Loucy (cell line): ENCODE results near the gene LBP.

ENCODE experiments used
- H2AFZ ChIP-seq: fragments of 200-600 bp; sonication (generic); 2 replicates; pipeline ENCODE4 v1.6.0; 2016; ENCODE audit warnings: antibody characterized with exemption, mild to moderate bottlenecking, low read length, moderate library complexity
- H3F3A ChIP-seq: fragments of 200-600 bp; 2 replicates; pipeline ENCODE4 v1.6.0; 2016; ENCODE audit warnings: antibody characterized with exemption, low read depth, mild to moderate bottlenecking
- H3K27me3 ChIP-seq: fragments of 200-600 bp; sonication (generic); 2 replicates; pipeline ENCODE4 v1.6.1; 2014; ENCODE audit warnings: low read length, mild to moderate bottlenecking; ENCODE audit not compliant: insufficient read depth, poor library complexity, severe bottlenecking
- H3K36me3 ChIP-seq: fragments of 200-600 bp; sonication (generic); 2 replicates; pipeline ENCODE4 v1.6.1; 2016; ENCODE audit warnings: low read length; ENCODE audit not compliant: insufficient read depth
- H3K4me1 ChIP-seq: fragments of 200-600 bp; sonication (generic); 2 replicates; pipeline ENCODE4 v1.5.1; 2014; ENCODE audit warnings: low read length, mild to moderate bottlenecking; ENCODE audit not compliant: insufficient read depth, poor library complexity, severe bottlenecking
- H3K4me2 ChIP-seq: fragments of 200-600 bp; sonication (generic); 2 replicates; pipeline ENCODE4 v1.6.0; 2014; ENCODE audit warnings: antibody characterized with exemption, low read length, low read depth, mild to moderate bottlenecking; ENCODE audit not compliant: poor library complexity, severe bottlenecking
- H3K4me3 ChIP-seq: fragments of 200-600 bp; sonication (generic); 2 replicates; pipeline ENCODE4 v1.5.1; 2014; ENCODE audit warnings: low read length, mild to moderate bottlenecking, mixed read lengths; ENCODE audit not compliant: poor library complexity, severe bottlenecking
- H3K79me2 ChIP-seq: fragments of 200-600 bp; sonication (generic); 2 replicates; pipeline ENCODE4 v1.6.1; 2014; ENCODE audit warnings: low read length; ENCODE audit not compliant: insufficient read depth
- H3K9ac ChIP-seq: fragments of 200-600 bp; sonication (generic); 2 replicates; pipeline ENCODE4 v1.6.0; 2014; ENCODE audit warnings: mild to moderate bottlenecking, low read depth, low read length, moderate library complexity; ENCODE audit not compliant: poor library complexity, severe bottlenecking
- H3K9me2 ChIP-seq: fragments of 200-600 bp; sonication (generic); replicated peaks from 2 replicates; pipeline ENCODE4 v1.6.1; 2016; ENCODE audit warnings: low read depth, low read length, mixed read lengths
- H3K9me3 ChIP-seq: fragments of 200-600 bp; sonication (generic); 2 replicates; pipeline ENCODE4 v1.6.1; 2014; ENCODE audit warnings: mild to moderate bottlenecking, antibody characterized with exemption, low read length, low read depth; ENCODE audit not compliant: insufficient read depth
- H4K20me1 ChIP-seq: fragments of 200-600 bp; sonication (generic); 2 replicates; pipeline ENCODE4 v1.6.0; 2014; ENCODE audit warnings: antibody characterized with exemption, low read length, mild to moderate bottlenecking; ENCODE audit not compliant: insufficient read depth, poor library complexity, severe bottlenecking
- CTCF ChIP-seq: fragments of 200-600 bp; sonication (generic); conservative IDR thresholded peaks from 2 replicates; pipeline ENCODE4 v1.5.1; 2014; ENCODE audit warnings: mild to moderate bottlenecking, antibody characterized with exemption, low read length
- EZH2phosphoT487 ChIP-seq: fragments of 200-600 bp; IDR thresholded peaks from 2 replicates; pipeline ENCODE4 v1.6.1; 2018; ENCODE audit warnings: antibody characterized with exemption, mild to moderate bottlenecking, moderate library complexity, borderline replicate concordance

Gene LBP

GRCh38 chr20:38325905-38326304, 20.4 kb upstream of the LBP start:
- no peaks in the 10 kb centered on the region for H3K27me3 ChIP-seq
- H4K20me1 ChIP-seq = no peaks in the 10 kb centered on the region
- no peaks in the 10 kb centered on the region for H3K4me1 ChIP-seq
- no peak overlapping the region for H3K4me3 ChIP-seq
- no peaks in the 10 kb centered on the region for H3K9me3 ChIP-seq
- TF ChIP-seq CTCF (no peak), EZH2phosphoT487 (no peak)
- H3F3A ChIP-seq = no peaks in the 10 kb centered on the region
- no peak overlapping the region for H3K4me2 ChIP-seq
- no peak overlapping the region for H3K9ac ChIP-seq
- H3K79me2 ChIP-seq = no peaks in the 10 kb centered on the region
- no peak overlapping the region for H2AFZ ChIP-seq
- H3K36me3 ChIP-seq = no peaks in the 10 kb centered on the region
- no peaks in the 10 kb centered on the region for H3K9me2 ChIP-seq

- Histone ChIP-seq H3K79me2 (no peaks in the 10 kb centered on the region), H3K4me2 (no peak overlapping the region)
These were observed 20.0 kb upstream of the LBP start for GRCh38 chr20:38326309-38326708.

GRCh38 chr20:38330638-38331037, 15.6 kb upstream of the LBP start:
- H3K9me2 ChIP-seq = no peaks in the 10 kb centered on the region
- no peaks in the 10 kb centered on the region for H3K79me2 ChIP-seq
- H3K4me2 ChIP-seq = no peak overlapping the region
- H4K20me1 ChIP-seq = no peaks in the 10 kb centered on the region
- no peak overlapping the region for H2AFZ ChIP-seq
- no peak overlapping the region for H3K9ac ChIP-seq
- no peaks in the 10 kb centered on the region for H3K9me3 ChIP-seq
- no peaks in the 10 kb centered on the region for H3F3A ChIP-seq
- no peaks in the 10 kb centered on the region for H3K27me3 ChIP-seq
- TF ChIP-seq CTCF (no peak), EZH2phosphoT487 (no peak)
- H3K4me3 ChIP-seq = no peak overlapping the region
- H3K36me3 ChIP-seq = no peaks in the 10 kb centered on the region
- H3K4me1 ChIP-seq = no peaks in the 10 kb centered on the region

More at GRCh38 chr20:38326309-38326708, 20.0 kb upstream of the LBP start:
- no peaks in the 10 kb centered on the region for H3F3A ChIP-seq
- TF ChIP-seq EZH2phosphoT487 = no peak
- no peak for TF ChIP-seq CTCF
- H3K9ac ChIP-seq = no peak overlapping the region
- H3K9me2 ChIP-seq = no peaks in the 10 kb centered on the region
- H3K27me3 ChIP-seq = no peaks in the 10 kb centered on the region
- H3K36me3 ChIP-seq = no peaks in the 10 kb centered on the region
- no peaks in the 10 kb centered on the region for H3K9me3 ChIP-seq
- H3K4me3 ChIP-seq = no peak overlapping the region
- H2AFZ ChIP-seq = no peak overlapping the region
- H3K4me1 ChIP-seq = no peaks in the 10 kb centered on the region
- H4K20me1 ChIP-seq = no peaks in the 10 kb centered on the region
